ENCODE data around the gene FOXN3.
"Not testable (repeated sequence)": the region's sequence is repeated elsewhere in the genome, so short reads cannot be mapped to it uniquely, and the experiment has no call there.

Gene FOXN3

GRCh38 chr14:89164168-89165073 lies 252.6 kb downstream of the FOXN3 start:
- no peak for DNase-seq (ENCODE audit: low spot score)

DNA sequence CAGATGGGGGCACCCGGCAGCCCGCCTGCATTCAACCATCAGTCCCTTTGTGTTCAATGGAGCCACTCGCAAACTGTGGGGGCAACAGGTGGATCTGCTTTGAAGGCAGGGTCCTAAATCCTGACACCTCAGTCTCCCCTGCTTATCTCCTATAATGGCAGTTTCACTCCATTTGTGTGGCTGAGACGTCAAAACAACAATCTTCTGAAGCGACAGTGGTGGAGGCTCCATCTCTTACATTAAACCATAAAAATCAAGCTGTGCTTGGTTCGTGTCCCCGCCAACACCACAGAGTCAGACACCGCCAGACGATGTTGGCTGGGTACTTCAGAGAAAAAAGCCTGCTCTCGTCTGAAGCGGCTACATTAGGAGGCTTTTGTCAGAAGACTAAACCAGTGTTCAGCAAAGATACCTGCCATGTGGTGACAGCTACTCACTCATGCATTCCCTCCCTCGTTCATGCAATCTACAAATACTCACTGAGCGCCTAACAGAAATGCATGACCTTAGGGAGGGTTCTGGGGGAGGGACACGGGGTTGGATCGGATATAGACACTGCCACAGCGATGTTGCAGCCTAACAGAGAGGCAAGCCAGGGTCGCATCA lies 253.9 kb downstream of the FOXN3 start:
- no peak for DNase-seq (ENCODE audit: low spot score)

GRCh38 chr14:89162586-89162985 lies 254.4 kb downstream of the FOXN3 start:
- no peak for DNase-seq (ENCODE audit: low spot score)

DNA sequence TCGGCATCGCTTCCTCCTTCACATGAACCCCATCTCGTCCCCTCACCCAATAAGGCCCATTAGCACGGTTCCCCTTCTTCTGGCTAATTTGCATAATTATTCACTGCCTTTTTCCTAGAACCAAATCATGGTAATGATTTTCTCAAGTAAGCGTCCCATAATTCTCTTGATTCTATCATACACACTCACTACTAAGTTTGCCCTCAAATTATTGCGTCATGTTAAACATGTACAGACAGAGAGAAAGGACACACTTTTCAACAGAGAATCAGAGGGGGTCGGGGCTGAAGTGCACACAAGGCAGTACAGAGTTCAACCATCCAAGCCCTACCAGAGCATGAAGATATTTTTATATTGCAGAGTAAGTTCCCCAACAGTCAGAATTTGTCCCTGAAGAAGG lies 256.6 kb downstream of the FOXN3 start:
- no peak for DNase-seq (ENCODE audit: low spot score)

DNA sequence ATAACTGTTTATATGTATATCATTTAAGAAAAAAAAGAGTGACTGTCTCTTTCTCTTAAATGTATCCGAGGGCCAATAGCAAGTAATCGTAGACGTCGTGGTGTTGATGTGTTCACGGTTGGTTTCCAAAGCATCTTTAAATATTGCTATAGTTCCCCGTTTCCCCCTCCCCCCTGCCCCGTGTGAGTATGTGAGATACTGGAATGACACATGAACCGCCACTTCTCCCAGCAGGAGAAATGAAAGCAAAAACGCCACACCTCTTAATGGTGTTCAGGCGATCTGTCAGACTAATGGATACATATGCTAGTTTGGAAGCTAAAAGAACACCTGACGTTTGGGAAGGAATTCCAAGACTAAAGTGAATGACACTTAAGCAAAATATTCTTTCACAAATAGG lies 258.3 kb downstream of the FOXN3 start:
- no peak for DNase-seq (ENCODE audit: low spot score)

DNA sequence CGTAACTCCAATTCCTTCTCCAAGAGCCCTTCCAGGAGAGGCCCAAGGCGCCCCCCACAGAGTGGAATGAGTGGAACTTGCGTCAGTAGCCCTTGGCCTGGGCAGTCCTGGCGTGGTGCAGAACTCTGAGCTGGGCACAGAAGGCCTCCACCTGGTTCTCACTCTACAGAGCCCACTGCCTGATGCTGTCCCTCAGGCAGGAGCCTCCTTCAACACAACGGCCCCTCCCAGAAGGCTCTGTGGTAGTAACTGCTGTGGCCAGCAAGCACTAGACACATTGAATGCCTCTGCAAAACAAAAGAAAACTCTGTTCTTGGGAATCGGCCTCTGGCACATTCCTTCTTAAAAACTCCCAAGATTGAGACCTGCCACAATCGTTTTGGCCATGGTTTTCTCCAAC lies 258.9 kb downstream of the FOXN3 start:
- not testable (repeated sequence) for DNase-seq (ENCODE audit: low spot score)

GRCh38 chr14:89155491-89155890 lies 261.5 kb downstream of the FOXN3 start:
- DNase-seq (ENCODE audit: low spot score), result no peak

DNA sequence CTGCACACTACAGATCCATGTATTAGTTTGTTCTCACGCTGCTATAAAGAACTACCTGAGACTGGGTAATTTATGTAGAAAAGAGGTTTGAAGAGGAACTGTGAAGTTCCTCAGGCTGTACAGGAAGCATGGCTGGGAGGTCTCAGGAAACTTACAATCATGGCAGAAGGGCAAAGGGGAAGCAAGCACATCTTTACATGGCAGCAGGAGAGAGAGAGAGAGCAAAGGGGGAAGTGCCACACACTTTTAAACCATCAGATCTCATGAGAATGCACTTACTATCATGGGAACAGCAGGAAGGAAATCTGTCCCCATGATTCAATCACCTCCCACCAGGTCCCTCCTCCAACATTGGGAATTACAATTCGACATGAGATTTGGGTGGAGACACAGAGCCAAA lies 265.3 kb downstream of the FOXN3 start:
- not testable (repeated sequence) for DNase-seq (ENCODE audit: low spot score)

DNA sequence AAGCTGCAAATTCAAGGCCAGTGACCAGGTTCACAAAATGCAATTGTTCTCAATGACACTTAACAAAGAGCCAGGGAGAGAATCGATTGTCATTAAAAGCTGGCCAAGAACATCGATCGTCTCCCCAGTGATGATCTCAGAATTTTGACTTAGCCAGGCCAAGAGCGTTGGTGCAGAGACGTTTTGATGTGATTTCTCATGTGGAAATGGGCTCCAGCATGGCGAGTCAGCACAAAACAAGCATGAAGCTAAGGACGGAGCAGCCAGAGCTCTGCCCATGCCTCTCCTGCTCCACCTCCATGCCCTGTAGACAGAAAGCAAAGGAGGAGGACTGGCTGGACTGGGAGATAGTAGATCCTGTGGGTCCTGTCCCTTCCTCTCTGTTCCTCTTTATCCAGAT lies 270.8 kb downstream of the FOXN3 start:
- no peak for DNase-seq (ENCODE audit: low spot score)

- no peak for DNase-seq (ENCODE audit: low spot score)
Observed at GRCh38 chr14:89144642-89145041, 272.4 kb downstream of the FOXN3 start.

GRCh38 chr14:89144066-89144465 lies 273.0 kb downstream of the FOXN3 start:
- DNase-seq (ENCODE audit: low spot score), result no peak

- DNase-seq (ENCODE audit: low spot score), result no peak
Observed at GRCh38 chr14:89143595-89143994, 273.4 kb downstream of the FOXN3 start.

- no peak for DNase-seq (ENCODE audit: low spot score)
Observed at GRCh38 chr14:89142366-89142765, 274.7 kb downstream of the FOXN3 start.

GRCh38 chr14:89141862-89142261 lies 275.2 kb downstream of the FOXN3 start:
- no peak for DNase-seq (ENCODE audit: low spot score)

DNA sequence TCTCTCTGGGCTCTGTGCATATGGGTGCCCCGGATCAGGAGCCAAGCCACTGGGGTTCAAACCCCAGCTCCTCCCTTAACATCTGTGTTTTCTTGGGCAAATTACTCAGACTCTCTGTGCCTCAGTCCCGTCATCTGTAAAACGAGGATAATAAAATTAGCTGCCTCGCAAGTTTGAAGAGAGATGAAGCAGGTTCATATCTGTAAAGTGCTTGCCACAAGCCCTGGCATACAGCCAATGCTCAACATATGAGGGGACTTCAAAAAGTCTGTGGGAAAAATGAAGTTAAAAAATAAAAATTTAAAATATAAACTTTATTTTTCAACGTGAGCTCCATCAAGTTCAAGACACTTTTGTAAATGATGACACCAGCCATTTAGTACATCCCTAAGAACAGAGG lies 276.7 kb downstream of the FOXN3 start:
- no peak for DNase-seq (ENCODE audit: low spot score)

DNA sequence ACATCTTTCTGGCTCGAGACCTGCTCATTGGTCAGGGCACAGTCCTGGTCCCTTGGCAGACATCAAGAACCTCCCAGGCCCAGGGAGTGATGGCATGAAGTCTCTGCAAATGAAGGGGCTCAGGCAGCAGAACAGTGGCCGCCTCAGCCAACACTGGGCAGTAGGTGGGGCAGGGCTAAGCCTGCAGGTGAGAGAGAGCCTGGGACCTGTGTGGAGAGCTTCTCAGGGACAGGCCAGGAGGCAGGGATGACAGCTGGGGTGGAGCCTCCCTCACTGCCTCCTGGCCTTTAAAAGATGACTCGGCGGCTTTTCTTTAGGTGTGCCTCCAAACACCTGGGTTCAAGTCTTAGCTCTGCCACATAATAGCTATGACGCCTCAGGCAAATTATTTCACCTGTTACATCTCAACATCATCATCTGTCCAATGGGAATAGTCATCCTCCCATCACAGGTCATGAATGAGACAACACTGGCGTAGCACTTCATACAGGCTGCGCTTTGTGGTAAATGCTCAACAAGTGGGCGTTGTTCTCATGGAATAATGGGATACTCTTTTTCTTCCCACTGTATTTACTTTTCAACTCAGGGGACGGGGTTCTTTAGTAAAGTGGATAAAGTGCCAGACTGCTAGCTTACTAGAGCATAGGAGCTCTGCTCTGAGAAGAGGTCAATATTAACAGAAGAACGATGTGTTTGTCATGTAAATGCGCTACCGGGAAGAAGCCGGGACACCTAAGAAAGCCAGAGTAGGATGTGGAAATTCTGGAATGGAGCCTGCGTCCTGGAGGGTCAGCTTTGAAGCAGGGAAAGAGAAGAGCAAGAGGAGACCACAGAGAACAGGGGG lies 277.4 kb downstream of the FOXN3 start:
- no peak for DNase-seq (ENCODE audit: low spot score)

DNA sequence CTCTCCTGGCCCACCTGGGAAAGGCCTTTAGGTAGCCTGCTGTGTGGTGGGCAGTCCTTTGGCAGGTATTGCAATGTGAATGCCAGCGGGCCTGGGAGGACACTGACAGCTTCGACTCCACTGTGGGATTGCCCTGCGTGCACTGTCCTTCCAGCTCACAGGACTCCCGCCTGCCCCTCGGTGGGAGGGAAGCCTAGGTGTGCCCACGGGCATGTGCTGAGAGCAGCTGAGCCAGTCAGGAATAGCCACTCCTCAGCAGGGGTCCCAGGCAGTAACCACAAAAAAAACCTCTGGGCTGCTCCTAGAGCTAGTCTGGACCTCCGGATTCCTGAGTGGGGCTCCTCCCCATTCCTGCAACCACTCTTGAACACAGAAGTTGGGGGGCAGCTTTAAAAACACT lies 278.2 kb downstream of the FOXN3 start:
- DNase-seq (ENCODE audit: low spot score), result no peak

DNA sequence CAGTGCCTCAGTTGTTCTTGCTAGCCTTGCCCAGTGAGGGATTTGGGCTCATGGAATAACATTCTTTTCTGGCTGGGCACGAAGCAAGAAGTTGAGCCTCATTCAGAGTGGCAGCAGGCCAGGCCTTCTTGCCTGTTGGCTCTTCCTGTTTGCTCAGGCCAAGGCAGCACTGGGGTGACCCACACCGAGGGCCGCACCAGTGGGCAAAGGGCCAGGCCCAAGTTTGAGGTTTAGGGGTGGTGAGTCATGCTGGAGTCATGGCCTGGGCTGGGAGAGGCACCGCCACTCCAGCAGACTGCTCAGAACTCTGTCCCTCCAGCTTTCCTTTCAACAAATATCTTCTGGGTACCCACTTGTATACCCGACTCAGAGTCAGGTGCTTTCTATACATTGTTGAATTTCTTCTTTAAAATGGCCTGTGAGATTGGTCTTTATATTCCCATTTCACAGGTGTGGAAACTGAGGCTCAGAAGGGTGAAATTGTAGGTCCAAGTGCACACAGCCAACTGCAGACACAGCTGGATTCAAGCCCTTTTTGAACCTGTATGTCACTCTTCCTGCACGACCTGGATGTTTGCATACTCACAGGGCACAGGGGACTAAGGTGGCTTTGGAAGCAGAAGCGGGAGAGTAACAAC lies 279.4 kb downstream of the FOXN3 start:
- no peak for DNase-seq (ENCODE audit: low spot score)

GRCh38 chr14:89136587-89136986 lies 280.4 kb downstream of the FOXN3 start:
- DNase-seq (ENCODE audit: low spot score), result no peak

- DNase-seq (ENCODE audit: low spot score), result no peak
Observed at GRCh38 chr14:89134640-89135039, 282.4 kb downstream of the FOXN3 start.

DNA sequence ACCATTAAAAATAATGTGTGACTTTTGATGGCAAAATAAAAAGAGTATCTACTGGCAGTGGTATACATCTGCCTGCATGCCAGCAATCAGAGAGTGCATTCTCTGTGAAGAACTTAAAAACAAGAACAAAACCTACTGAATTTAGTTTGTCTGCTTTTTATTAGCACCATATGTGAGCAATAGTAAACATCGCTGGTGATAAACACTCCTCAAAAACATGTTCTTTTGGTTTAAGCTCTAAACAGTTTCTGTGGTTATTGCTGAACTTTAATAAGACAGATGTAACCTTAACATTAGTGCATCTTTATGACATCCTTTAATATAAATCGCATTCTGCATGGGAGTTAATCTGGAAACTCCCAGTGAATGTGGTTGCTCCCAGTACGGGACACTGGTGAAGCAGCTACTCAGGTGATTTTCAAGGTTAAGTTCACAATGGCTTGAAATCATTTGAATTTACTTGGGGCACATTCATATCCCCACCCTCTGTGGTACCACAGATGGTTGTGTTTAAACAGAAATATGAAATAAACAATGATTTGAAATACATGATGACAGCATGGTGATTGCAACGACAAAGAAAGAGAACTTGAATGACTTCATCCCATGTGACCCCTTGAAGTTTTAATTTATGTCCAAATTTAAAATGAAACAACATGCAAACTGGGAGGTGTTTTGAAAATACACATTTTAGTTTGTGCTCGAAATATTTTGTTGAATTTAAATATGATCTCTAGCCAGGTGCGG lies 285.9 kb downstream of the FOXN3 start:
- DNase-seq (ENCODE audit: low spot score), result no peak

All from CD4-positive, alpha-beta T cell treated with Interleukin-6 at 100 ng/mL for 8 hours (primary cell).